Large intestine (tissue), 3 donors: ENCODE measurements around the gene RPE. TPM values are rescaled to one million over a fixed set of nuclear protein-coding genes. Genes with fewer than 3 reads are reported as not detected.

ENCODE experiments used
- DNase-seq, 2 donors: peaks; one replicate each; pipeline versions ENCODE4 v3.0.0 to v3.0.0-alpha.2; 2013
- H3K27ac ChIP-seq: one replicate; pipeline ENCODE4 v1.5.1; 2013; ENCODE audit warnings: low read length
- H3K27me3 ChIP-seq: 2 replicates; pipeline ENCODE4 v1.6.1; 2013; ENCODE audit warnings: low read length; ENCODE audit not compliant: control insufficient read depth, insufficient read depth
- H3K36me3 ChIP-seq: 2 replicates; pipeline ENCODE4 v1.6.1; 2013; ENCODE audit warnings: low read length; ENCODE audit not compliant: control insufficient read depth, insufficient read depth
- H3K4me1 ChIP-seq: one replicate; pipeline ENCODE4 v1.6.1; 2013; ENCODE audit warnings: low read length; ENCODE audit not compliant: control insufficient read depth, insufficient read depth
- H3K4me3 ChIP-seq: one replicate; pipeline ENCODE4 v1.5.1; 2013; ENCODE audit warnings: low read length
- H3K9me3 ChIP-seq: one replicate; pipeline ENCODE4 v1.6.1; 2013; ENCODE audit warnings: mild to moderate bottlenecking, low read depth, low read length, moderate library complexity; ENCODE audit not compliant: control insufficient read depth
- WGBS: methylation state at CpG from one replicate; pipeline ENCODE4 v1.1.5; 2013; ENCODE audit warnings: low lambda C conversion rate; ENCODE audit not compliant: insufficient coverage; 5-methylcytosine and 5-hydroxymethylcytosine counted together
- polyA plus RNA-seq: library from polyadenylated mRNA; unstranded; fragments of 120-200 nt; gene quantifications from one replicate; pipeline ENCODE4 v1.2.1, GENCODE V29; 2013

The RPE gene
- polyA plus RNA-seq, 1 donor = 41.0 TPM

DNA sequence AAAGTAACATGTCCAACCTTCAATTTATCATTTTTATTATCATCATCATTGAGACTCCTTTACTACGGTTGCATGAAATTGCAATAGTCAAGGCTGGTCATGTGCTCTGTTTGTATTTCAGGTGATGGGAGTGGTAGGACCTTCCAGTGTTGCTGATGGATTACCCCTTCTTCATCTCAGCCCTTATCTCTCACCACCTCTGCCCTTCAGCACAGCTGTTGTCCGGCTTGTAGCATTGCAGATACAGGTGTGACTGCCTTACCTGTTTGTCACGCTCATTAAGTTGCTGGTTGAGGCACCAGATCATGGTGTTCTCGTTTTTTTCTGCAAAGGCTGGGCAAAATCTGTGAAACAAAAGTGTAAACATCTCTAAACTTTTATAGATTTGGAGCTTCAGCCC, 31.7 kb upstream of the RPE start:
- WGBS = no CpG with 5 or more reads among the region's 4 CpGs
- no peaks in the 10 kb centered on the region for H3K4me1 ChIP-seq
- DNase-seq = no peak
- no peak overlapping the region for H3K4me3 ChIP-seq
- no peaks in the 10 kb centered on the region for H3K36me3 ChIP-seq
- peaks cover 6% of the 10 kb centered on the region for H3K27me3 ChIP-seq
- H3K27ac ChIP-seq = no peak overlapping the region
- no peaks in the 10 kb centered on the region for H3K9me3 ChIP-seq

DNA sequence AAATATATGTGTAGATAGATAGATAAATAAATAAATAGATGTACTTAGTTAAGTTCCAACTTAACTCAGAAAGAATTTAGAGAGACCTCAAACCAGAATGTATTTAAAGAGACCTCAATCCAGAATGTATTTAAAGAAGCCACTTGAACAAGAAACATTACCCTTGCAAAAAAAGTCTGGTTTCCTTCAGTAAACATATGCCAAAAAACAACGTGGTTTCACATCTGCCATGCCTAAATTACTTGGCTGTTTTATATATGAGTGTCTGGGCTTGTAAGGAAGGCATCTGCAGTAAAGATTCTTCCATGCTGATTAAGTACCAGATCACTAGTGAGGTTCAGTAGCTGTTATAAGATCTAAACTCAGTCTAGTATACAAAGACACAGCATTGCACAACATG, 29.1 kb upstream of the RPE start:
- H3K27me3 ChIP-seq = peaks cover 6% of the 10 kb centered on the region
- H3K9me3 ChIP-seq = no peaks in the 10 kb centered on the region
- 14% methylated on average over 1 of the region's 1 CpG for WGBS
- H3K27ac ChIP-seq = no peak overlapping the region
- DNase-seq = no peak
- H3K4me3 ChIP-seq = no peak overlapping the region
- no peaks in the 10 kb centered on the region for H3K4me1 ChIP-seq
- no peaks in the 10 kb centered on the region for H3K36me3 ChIP-seq

DNA sequence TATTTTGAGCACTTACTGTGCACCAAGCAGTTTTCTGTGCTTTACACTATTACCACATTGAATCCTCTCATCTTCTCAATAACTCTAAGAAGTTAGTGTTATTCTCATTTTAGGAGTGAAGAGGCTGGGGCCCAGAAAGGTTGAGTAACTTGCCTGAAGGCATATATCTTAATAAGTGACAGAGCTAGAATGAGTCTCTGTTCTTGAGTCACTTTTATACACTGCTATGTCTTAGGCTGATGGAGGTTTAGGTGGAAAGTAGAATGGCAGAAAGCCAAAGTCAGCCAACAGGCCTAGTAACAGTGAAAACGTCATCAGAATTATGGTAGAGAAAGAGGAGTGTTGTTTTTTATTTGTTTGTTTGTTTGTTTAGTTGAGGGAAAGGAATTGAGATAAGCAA, 27.9 kb upstream of the RPE start:
- no peak overlapping the region for H3K27ac ChIP-seq
- peaks cover 6% of the 10 kb centered on the region for H3K27me3 ChIP-seq
- no peaks in the 10 kb centered on the region for H3K4me1 ChIP-seq
- no peaks in the 10 kb centered on the region for H3K36me3 ChIP-seq
- H3K4me3 ChIP-seq = no peak overlapping the region
- WGBS = 63% methylated on average over 1 of the region's 1 CpG
- no peak for DNase-seq
- H3K9me3 ChIP-seq = no peaks in the 10 kb centered on the region

DNA sequence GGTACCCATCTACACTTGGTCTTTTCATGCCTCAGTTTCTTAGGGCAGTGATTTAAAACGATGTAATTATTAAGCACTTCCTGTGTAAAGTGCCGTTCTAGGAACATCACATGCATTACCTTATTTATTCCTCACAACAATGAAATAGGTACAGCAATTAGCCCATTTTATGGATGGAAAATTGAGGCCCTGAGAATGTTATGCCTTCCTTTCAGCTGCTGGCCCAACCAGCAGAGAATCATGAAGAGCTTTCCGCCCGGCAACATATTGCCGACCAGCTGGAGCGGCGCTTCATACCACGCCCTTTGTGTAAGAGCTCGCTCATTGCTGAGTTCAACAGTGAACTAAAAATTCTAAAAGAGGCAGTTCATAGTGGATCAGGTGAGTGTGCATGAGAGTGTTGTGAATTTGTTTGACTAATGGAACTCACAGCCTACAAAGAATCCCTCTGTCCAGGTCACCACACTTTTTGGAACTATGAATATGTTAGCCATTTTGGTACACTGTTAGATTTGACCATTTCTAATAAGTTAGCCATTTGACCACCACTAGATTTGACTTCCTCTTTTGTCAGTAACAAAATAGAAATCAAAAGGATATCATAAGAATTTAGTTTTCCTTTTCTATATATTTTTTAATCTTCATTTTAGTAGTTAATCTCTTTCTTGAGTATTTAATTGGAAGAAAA, 25.6 kb upstream of the RPE start:
- H3K36me3 ChIP-seq = no peaks in the 10 kb centered on the region
- WGBS = no CpG with 5 or more reads among the region's 9 CpGs
- peaks cover 4% of the 10 kb centered on the region for H3K27me3 ChIP-seq
- no peak for DNase-seq
- H3K4me3 ChIP-seq = no peak overlapping the region
- H3K27ac ChIP-seq = no peak overlapping the region
- H3K9me3 ChIP-seq = no peaks in the 10 kb centered on the region
- no peaks in the 10 kb centered on the region for H3K4me1 ChIP-seq

DNA sequence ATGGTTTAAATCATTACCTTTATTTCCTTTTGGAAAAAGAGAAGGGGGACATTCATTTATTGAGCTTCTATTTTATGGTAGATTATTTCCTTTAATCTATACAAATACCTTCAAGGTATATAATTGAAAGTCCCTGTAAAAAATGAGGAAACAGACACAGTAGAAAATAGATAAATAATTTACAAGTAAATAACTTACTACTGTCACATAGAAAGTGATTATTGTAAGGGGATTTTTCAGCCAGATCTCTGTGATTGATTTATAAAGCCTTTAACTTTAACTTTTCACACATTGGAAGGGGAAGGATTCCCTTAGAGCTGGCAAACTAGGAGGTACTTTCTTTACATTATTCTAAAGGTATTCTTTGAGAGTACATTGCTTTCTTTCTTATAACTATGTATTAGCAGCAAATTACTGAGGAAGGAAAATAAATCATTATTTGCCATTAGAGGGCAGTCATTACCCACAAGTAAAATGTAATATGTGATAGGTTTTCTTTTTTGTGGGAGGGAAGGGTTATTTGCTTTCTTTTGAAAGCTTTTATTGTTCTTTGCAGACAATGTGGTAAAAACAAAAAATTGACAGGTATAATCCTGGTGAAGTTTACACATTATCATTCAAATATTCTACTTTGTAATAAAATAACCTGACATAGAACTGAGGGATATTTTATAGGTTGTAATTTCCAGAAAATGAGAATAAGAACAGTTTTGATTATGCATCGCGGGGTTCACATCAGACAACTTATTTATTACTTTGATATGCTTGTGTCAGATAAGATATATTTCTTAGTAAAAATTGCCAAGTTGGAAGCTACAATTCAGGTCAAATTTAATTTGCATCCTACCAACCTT, 24.8 kb upstream of the RPE start:
- no CpG with 5 or more reads among the region's 2 CpGs for WGBS
- Histone ChIP-seq H3K4me1 (no peaks in the 10 kb centered on the region), H3K36me3 (no peaks in the 10 kb centered on the region), H3K27me3 (peaks cover 4% of the 10 kb centered on the region), H3K27ac (no peak overlapping the region), H3K9me3 (no peaks in the 10 kb centered on the region), H3K4me3 (no peak overlapping the region)
- DNase-seq = peak; percentile 9 to 16

DNA sequence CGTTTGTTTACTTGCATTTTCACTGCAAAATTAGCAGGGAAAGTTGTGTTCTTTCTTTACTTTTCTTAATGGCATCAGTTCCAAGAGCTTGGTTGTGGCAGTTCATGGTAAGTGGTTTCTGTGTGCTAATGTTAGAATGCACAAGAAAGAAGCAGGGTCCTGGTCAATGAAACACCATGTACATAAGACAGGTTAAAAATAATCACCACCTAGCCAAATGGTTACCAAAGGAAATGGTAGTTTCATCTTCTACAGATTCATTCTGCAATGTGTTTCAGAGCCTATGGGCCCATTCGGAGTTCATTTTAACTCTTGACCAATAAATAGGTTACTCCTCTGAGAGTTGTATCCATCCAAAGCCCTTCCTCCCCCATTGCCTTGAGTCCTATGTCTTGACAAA, 18.1 kb upstream of the RPE start:
- no peak for DNase-seq
- Histone ChIP-seq H3K9me3 (no peaks in the 10 kb centered on the region), H3K4me1 (no peaks in the 10 kb centered on the region), H3K4me3 (no peak overlapping the region), H3K27ac (no peak overlapping the region), H3K36me3 (no peaks in the 10 kb centered on the region), H3K27me3 (peaks cover 10% of the 10 kb centered on the region)
- 100% methylated on average over 1 of the region's 2 CpGs for WGBS

DNA sequence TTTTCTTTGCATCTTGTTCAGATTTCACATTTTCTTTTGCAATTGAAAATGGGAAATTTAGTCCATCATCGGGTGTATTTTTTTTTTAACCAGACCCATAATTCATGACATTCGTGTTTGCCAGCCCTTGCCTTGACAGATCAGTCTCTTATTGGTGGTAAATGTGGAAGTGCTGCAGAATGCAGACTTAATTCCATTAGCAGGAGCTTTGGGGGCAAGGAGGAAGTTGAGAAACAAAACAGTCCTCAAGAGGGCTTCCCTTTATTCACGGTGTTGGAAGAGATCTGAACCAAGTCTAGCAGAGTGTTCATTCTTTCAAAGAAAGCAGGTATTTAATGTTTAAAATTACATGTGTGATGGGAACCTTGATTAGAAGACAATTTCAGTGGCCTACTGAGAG, 16.6 kb upstream of the RPE start:
- no peak for DNase-seq
- Histone ChIP-seq H3K9me3 (no peaks in the 10 kb centered on the region), H3K4me3 (no peak overlapping the region), H3K27me3 (peaks cover 10% of the 10 kb centered on the region), H3K27ac (no peak overlapping the region), H3K36me3 (no peaks in the 10 kb centered on the region), H3K4me1 (no peaks in the 10 kb centered on the region)
- 40% methylated on average over 1 of the region's 3 CpGs for WGBS

DNA sequence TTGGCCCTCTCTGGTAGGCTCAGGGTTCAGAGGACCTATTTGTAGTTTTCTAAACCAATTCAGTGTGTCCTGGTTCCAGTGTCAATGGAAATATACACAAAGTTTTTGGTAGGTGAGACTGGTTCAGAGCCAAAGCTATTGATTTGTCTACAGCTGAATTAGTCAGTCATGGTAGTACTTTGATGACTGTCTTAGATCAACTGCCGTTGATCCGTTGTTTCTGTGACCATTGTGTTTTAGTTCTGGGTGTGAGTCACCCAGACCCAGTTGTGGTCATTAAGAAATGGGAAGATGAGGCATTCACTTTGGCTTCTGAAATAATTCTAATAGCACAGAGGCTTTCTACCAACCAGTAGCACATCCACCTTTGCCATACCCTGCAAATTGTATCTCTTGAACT, 16.0 kb upstream of the RPE start:
- WGBS = no CpG with 5 or more reads among the region's 2 CpGs
- Histone ChIP-seq H3K36me3 (no peaks in the 10 kb centered on the region), H3K27ac (no peak overlapping the region), H3K4me3 (no peak overlapping the region), H3K9me3 (no peaks in the 10 kb centered on the region), H3K27me3 (peaks cover 10% of the 10 kb centered on the region), H3K4me1 (no peaks in the 10 kb centered on the region)
- DNase-seq = no peak

DNA sequence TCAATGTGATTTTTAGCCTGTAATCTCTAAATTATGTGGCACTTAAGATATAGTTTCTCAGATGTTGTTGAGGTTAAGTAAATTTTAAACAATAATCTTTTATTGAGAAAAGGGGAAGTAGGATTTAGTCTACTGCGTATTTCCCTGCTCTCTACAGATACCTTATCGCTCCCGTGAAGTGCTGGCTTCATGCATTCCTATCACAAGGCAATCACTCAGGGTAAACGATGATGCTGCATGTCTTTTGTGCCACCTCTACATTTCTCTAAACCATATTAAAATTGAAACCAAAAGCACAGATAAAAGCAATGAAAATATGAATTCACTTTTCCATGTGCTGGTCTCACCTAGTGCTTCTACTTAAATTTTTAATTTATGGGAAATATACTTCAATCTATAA, 14.4 kb upstream of the RPE start:
- no peak for DNase-seq
- no peaks in the 10 kb centered on the region for H3K36me3 ChIP-seq
- H3K4me3 ChIP-seq = no peak overlapping the region
- WGBS = 12% methylated on average over 3 of the region's 4 CpGs
- H3K27ac ChIP-seq = no peak overlapping the region
- no peaks in the 10 kb centered on the region for H3K4me1 ChIP-seq
- peaks cover 10% of the 10 kb centered on the region for H3K27me3 ChIP-seq
- H3K9me3 ChIP-seq = no peaks in the 10 kb centered on the region

DNA sequence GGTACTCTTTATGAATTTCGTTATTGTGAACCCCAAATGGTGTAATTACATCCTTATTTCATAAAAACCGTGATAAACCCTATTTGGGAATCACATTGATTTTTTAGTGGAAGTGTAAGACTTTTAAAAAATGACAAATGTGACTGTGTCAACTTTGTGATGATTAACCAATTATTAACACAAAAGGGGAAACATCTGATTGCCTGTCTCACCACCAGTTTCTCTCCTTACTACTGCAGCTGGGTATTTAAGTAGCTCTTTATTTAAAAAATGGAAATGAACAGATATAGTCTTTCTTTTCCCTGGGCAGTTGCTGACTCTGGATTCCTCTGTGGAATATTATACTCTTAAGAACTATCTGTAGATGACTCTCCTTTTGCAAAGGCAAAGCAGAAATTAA, 11.6 kb upstream of the RPE start:
- Histone ChIP-seq H3K4me3 (no peak overlapping the region), H3K27me3 (peaks cover 9% of the 10 kb centered on the region), H3K27ac (no peak overlapping the region), H3K9me3 (no peaks in the 10 kb centered on the region), H3K36me3 (no peaks in the 10 kb centered on the region), H3K4me1 (no peaks in the 10 kb centered on the region)
- DNase-seq = no peak
- no CpG with 5 or more reads among the region's 2 CpGs for WGBS
